ENCODE results near the gene GABRB1.
"Not testable (repeated sequence)": the region's sequence is repeated elsewhere in the genome, so short reads cannot be mapped to it uniquely, and the experiment has no call there.

The GABRB1 gene

DNA sequence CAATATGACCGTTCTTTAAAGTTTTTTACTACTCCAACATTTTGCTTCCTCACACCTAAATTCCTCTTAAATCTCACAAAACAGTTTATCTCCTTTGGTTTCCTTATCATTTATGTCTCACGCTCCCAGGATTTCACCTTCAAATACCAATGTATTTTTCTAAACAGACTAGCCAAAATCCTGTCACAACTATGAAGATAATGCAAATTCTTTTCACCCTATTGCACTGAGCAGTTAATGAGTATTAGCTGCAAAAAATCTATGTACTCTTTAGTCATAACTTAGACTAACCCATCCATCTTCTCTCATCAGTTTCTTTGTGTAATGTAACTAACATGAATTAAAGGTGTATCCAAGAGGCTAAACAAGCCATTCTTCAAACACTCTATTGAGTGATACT, 280.8 kb downstream of the GABRB1 start:
- no peak for DNase-seq

DNA sequence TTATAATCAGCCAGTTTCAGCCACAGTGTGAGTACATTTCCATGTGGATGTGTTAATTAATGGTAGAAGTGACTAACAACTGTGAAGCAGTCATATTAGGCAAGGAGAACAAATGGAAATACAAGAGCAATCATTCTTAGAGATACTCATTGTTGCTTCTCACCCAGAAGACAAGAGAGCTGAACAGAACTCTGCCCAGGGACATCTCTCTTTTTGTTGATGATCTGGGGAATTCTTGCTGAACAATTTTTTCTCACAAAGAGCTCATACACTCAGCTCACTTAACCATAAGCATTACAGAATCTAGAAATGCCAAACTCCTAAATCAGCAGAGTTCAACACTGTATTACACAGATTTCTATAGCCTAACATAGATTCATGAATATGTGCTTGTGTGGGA, 282.0 kb downstream of the GABRB1 start:
- no peak for DNase-seq

DNA sequence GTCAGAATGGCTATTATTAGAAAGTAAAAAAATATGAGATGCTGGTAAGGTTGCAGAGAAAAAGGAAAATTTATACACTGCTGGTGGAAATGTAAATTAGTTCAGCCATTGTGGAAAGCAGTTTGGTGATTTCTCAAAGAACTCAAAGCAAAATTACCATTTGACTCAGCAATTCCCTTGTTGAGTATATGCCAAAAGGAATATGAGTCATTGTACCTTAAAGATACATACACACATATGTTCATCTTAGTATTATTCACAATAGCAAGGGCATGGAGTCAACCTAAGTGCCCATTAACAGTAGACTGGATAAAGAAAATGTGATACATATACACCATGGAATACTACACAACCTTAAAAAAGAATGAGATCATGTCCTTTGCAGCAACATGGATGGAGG, 284.0 kb downstream of the GABRB1 start:
- no peak for DNase-seq

DNA sequence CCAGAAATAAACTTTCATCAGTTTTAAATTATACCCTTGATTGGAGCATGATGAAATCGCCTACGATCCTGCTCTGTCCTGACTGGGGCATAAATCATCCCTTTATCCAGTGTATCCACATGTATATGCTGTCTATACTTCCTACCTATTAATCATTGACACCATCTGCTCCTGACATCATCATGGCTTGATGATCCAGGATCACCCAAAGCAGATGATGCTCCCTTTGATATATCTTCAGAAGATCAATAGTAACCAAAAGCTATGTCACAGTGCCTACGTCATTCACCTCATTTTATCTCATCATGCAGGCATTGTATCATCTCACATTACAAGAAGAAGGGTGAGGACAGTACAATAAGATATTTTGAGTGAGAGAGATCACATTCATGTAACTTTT, 294.7 kb downstream of the GABRB1 start:
- DNase-seq = no peak

DNA sequence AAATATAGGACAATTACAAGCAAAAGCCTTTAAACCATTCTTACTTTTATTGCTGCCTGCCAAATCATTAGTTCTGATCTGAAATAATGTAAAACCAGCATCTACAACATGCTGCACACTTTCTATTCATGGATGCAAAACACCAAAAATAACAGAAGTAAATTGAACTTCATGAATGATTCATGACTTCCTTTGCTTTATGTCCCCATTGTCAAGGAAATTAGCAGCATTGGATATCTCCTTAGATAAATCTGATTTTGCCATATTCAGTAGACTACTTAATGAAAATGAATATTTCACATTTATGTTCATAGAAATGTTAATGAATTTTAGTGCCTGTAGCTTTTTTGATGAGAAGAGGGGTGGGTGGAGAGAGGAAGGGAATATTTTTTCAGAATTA, 299.5 kb downstream of the GABRB1 start:
- no peak for DNase-seq

DNA sequence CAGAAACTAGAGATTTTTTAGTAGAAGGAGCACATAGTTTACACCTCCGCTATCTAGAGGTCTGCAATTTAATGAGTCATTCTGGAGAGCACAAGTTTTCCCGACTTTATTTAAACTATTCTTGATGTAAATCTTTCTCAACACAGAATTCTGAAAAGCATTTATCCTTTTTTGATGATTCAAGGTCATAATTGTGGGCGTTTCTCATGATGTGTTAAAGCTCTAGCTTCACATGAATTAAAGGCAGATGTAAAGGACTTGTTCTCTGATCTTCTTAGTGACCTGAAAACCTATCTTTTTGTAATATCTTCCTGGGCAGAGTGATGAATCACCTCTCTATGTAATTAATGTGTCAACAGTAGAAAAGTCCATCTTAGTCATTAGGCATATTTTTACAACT, 303.3 kb downstream of the GABRB1 start:
- DNase-seq = no peak

DNA sequence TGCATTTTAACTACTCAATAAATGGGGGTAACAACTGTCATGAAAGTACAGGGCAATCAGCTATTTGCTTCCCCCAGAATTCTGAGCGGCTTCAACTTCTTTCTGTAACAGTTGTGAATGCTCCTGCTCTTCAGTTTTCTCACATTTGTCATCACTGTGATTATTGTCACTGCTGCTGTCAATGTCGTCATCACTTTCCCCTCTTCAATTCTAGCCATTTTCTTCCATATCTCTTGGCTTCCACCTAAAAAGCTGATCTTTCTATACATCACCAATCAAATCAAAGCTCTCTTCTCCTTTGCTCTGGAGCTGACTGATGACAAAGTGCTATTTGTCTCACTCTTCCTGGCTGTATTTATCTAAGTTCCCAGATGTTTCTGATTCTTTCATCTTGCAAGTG, 306.5 kb downstream of the GABRB1 start:
- DNase-seq = no peak

DNA sequence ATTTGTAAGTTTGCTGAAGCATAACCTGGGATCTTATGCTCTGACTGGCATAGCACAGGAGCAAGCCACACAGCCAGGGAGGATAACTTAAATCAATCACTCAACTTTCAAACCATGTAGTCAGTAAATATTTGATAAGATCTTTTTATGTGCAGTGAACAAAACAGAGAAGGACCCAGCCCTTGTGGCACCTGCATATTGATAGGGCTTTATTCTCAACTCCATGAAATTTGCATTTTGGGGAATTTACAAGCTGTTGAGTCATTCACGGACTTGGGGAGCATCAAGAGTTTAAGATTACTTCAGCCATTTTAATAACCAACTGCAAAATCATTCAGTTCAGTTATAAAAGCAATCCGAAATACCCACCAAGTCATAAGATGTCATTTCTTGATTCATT, 309.5 kb downstream of the GABRB1 start:
- DNase-seq = no peak

DNA sequence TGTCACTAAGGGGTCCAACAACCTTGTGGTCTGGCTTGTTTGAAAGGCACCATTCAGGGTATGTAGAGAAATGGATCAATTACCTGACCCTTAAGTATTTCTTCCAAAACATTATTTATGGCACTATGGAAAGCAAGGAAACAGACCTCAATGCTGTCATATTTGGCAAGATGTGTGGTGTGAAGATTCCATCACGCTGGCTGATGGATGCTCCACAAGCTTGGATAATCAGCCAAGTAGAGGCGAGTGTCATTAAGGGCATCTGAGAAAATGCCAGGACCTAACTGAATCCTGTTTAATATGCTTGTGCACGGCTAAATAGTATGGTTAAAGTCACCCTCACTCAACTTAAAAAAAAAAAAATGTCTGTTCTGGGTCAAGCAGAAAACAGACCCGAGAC, 311.4 kb downstream of the GABRB1 start:
- DNase-seq = no peak

DNA sequence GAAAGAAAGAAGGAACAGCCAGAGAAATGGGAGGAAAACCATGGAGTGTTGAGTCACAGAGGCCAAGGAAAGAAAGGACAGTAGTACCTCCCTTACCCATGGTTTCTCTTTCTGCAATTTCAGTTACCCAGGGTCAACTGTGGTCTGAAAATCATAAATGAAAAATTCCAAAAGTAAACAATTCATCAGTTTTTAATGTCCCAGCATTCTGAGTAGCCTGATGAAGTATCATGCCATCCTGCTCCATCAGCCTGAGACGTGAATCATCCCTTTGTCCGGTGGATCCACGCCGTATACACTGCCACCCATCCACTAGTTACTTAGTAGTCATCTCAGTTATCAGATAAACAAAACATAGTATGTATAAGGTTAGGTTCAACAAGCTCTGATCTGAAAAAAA, 318.0 kb downstream of the GABRB1 start:
- no peak for DNase-seq

DNA sequence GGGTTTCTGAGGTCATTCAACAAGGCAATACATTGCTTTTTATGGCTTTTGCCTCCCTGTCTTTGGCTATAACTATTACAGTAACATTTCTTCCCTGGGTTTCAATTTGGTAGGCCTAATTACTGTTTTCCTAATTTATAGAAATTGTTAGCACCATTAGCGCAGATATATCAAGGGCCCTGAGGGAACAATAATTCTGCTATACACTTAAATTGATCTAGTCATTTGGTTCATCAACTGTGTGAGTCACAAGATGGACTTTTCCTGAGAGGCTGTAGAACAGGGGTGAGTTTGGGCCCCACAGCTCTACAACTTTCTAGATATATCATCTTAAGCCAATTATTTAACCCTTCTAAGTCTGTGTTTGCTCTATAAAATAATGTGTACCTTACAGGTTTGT, 324.2 kb downstream of the GABRB1 start:
- DNase-seq = no peak

DNA sequence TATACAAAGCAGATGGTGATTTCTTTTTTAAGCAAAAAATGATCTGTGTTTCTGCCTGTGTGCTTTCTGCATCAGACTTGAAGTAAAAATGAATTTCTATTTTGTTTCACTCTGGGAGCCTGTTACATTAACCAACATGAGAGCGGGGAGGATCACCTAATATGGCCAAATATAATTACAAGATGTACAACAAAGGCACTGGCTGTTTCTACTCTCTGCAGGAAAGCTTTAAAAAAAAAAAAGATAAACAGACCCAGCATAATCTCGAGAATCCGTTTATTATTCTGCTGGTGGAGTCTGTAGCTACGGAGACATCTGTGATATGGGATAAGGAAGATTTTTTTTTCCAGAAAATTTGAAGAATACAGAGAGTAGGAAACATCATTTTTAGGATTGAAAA, 328.5 kb downstream of the GABRB1 start:
- no peak for DNase-seq

DNA sequence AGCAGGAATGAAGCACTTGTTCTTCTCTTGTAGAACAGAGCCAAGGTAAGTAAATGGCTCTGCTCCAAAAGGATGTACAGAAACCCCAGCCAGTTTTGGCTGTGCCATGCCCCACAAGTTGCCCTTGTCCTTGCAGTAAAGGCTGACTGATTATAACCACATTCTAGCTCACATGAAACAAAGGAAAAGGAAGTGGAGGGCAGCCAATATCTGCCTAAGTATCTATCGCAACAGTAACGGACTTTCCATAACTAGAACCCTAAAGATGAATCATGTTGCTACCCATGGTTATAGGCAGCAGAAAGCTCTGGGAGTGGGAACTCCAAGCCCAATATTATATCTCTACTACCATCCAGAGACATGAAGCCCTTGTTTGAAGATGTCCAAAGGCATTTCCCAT, 336.4 kb downstream of the GABRB1 start:
- DNase-seq = no peak

DNA sequence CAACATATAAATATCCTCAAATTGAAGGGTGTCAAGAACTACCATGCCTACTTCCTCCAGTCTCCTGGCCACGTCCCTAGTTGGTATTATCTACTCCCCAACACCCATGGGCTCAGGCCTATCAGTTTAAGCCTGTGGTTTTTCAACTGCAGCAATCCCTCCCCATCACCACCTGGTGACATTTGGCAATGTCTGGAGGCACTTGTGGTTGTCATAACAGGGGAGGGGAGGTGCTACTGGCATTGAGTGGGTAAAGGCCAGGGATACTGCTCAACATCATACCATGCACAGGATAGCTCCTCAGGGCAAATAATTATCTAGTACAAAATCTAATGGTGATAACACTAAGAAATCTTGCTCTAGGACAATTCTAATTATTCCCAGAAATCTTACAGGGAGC, 336.8 kb downstream of the GABRB1 start:
- no peak for DNase-seq

DNA sequence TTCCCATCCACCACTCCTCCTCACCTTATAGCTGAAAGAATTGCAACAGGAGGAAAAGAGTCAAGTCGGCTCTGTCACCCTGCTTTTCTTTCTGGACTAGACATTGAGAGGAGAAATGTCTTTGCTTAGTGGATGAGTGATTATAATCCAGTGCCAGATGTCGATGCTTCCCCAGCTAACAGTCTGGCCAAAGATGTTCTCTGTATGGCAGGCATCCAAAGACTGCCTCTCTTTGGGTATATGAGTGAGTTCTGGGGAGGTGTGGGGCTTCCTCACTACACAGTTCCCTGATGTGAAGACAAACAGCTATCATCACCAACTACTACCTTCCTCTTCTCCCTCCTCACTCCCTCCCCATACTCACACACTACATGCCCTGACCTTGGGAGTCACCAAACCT, 341.2 kb downstream of the GABRB1 start:
- no peak for DNase-seq

DNA sequence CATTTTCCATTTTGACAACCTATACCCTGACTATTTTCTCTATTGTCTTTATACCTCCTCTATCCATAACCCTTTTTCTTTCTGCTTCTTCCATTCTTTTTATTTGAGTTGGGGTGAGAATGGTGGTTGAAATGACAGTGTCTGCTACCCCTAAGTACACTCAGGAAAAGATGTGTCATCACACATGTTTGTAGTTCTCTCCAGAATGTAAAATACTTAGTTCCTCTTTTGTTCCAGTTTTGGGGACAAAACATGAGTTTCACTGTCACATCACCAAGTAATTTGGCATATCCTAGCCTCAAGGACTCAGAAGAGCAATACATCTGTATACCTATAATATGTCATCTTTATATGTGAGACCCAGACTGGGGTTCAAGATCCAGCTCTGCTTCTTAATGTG, 341.8 kb downstream of the GABRB1 start:
- DNase-seq = no peak

DNA sequence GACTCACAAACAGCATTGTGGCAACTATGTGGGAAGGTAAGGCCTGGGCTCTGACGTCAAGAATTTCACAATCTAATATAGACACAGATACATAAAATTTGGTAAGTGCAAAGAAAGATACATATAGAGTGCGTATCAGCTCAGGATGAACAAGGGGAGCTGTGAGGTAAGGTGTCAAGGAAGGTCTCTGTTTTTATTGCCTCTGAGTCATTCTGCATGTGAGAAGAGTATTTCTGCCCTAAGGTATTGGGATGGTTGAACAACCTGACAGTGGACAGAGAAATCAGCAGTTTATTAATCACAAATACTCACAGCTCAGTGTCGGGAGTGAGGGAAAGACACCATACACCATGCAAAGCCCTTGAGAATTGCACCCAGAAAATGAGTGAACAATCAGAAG, 342.3 kb downstream of the GABRB1 start:
- no peak for DNase-seq

DNA sequence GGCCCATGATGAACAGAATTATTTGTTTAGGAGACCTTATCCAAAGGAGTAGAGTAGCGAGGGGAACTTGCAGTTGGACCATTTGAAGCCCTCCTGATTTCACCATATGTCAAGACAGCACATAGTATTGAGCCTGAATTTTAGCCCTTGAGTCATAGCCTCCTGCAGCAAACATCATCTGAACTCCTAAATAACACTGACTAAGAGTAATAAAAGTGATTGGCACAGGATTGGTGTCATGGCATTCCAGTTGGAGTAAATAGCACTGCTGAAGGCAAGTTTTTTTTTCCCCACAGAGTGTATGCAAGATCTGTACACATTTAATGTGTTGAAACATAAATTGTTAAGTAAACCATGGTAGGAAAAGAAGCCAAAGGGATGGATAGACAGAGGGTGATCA, 343.1 kb downstream of the GABRB1 start:
- DNase-seq = no peak

DNA sequence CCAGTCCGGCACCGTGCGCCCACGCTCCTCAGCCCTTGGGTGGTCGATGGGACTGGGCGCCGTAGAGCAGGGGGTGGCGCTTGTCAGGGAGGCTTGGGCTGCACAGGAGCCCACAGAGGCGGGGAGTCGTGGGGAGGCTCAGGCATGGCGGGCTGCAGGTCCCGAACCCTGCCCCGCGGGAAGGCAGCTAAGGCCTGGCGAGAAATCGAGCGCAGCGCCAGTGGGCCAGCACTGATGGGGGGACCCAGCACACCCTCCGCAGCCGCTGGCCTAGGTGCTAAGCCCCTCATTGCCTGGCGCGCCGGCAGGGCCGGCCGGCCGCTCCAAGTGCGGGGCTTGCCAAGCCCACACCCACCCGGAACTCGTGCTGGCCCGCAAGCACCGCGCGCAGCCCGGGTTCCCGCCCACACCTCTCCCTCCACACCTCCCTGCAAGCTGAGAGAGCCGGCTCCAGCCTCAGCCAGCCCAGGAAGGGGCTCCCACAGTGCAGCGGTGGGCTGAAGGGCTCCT, 346.7 kb downstream of the GABRB1 start:
- not testable (repeated sequence) for DNase-seq

DNA sequence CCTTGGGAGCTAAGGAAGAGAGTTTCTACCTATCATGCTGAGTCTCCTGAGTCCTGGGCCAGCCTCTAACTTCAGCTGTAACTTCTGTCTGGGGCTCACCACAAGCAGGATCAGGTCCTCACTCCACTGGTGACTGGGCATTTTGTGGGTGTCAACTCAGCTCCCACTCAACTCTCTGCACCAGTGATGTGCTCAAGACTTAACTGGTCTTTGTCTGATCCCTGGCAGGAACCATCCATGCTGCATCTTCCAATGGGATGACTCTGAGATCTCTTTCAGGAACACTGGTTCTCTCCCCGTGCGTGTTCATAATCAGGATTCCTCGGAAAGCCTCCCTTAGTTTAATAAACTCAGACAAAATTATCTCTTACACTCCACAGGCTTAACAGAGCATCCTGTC, 349.8 kb downstream of the GABRB1 start:
- no peak for DNase-seq

DNA sequence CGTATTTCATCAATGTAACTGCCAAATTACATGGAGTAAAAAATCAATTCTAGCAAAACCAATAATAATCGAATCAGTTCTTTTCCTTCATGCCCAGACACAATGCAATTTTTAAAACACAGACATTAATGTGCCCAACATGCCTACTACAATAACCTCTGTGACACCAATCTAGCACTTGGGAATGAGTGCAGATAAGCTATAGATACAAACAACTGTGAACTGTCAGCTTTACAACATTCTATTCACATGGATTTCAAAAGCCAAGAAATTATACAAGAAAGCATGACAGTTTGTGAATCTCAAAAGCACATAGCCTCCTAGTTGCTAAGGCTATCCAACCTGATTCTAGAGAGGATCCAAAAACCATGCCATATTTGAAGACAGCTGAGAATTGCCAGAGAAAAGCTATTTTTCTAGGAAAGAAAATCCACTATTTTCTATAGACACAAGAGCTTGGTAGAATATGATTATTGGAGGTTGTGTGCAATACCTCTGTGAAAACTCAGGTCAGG, 351.5 kb downstream of the GABRB1 start:
- DNase-seq = no peak

DNA sequence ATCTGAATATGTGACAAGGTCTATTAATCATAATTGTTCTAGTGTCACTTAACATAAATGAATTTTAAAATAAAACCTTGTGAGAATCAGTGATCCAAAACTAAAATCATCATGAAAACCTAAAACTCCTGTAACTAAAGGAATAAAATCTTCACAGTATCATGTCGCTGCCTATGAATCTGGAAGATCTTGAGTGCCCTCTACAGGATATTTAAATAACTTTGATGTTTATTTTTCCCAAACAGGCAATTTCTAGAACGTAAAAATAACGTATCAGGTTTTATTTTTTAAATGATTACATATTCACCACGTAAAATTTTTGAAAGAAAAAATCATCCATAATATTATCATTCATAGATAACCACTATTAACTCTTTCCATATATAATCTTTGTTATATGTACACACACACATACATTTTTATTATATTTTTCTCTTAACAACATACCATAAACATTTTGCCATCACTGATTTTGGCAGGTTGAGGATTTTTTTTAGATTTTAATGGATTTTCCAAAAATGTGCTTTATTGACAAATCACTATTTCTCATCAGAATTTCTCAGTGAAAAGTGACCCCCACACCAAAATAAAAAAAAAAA, 352.6 kb downstream of the GABRB1 start:
- DNase-seq = no peak

DNA sequence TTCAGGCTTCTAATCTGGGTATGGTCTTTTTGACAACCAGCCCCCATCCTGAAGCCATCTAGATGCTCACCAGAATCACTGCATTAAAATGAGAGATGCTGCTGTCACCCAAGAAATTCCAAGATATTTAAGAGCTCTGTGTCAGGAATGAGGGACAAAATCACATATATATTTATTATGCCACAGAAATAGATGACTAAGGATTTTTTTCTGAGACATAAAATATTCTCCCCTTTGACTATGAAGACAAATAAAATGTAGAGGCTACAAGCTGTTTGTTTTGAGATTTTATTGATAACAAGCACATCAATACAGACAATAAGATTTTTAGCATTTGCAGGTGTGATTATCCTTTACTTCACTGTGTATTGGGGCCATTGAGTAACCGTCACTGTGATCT, 354.8 kb downstream of the GABRB1 start:
- DNase-seq = no peak

DNA sequence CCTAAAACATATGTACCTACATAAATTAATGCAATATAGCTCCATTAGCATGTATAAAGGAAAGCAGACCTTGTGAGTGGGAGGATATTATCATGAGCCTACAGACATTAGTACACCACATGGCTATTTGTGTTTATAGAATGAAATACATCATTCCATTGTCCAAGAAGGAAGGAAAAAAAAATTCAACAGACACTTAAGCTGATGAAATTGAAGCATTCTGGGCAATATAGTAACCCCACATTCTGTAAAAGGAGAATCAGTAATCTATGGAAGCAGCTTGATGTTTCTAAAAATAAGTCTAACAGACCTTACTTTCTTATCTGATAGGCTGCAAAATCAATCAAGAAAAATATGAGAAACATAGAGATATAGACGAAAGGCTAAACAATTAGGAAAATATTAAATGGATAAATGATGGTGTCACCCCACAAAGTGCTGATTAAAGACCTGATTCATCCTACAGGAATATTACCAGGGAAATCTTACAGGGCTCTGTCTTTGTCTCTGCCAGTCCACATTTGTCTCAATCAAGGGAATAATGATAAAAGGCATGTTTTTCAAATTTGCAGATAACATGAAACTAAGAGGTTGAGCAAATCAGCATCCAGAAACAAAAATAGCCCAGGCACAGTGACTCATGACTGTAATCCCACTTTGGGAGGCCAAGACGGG, 355.3 kb downstream of the GABRB1 start:
- no peak for DNase-seq

Data from NCI-H1930 (cell line).